Activated T-helper 2 cell treated with anti-CD3 and anti-CD28 coated beads, Interferon-gamma antibody, Interleukin-2, Interleukin-4, amounts not matched to agents 10 μg/mL and 5 μg/mL and 100 μg/mL, durations not matched to agents 14 hours and 24 hours and 36 hours (primary cell): Measurements from ENCODE around the gene BSN. TPM values are rescaled to one million over a fixed set of nuclear protein-coding genes. Genes with fewer than 3 reads are reported as not detected.

Experiments
- DNase-seq: peaks from one replicate; pipeline ENCODE4 v3.0.0; 2021; ENCODE audit warnings: low spot score
- H3K27ac Mint-ChIP-seq: one replicate; pipeline ENCODE4 v1.8.0; 2021; ENCODE audit warnings: mixed read lengths
- H3K27me3 Mint-ChIP-seq: one replicate; pipeline ENCODE4 v1.8.0; 2021; ENCODE audit warnings: low read depth, mixed read lengths
- H3K36me3 Mint-ChIP-seq: one replicate; pipeline ENCODE4 v1.8.0; 2021; ENCODE audit warnings: low read depth, mixed read lengths
- H3K4me1 Mint-ChIP-seq: one replicate; pipeline ENCODE4 v1.8.0; 2021; ENCODE audit warnings: low read depth, mixed read lengths
- H3K4me3 Mint-ChIP-seq: one replicate; pipeline ENCODE4 v1.8.0; 2021; ENCODE audit warnings: low read depth, mild to moderate bottlenecking, moderate library complexity, mixed read lengths
- H3K9me3 Mint-ChIP-seq: one replicate; pipeline ENCODE4 v1.8.0; 2021; ENCODE audit warnings: mixed read lengths
- intact Hi-C: fragments of 100-400 bp; cut with micrococcal nuclease; formaldehyde crosslinking; loops from one replicate; pipeline ENCODE4 v1.15.1; 2023
- total RNA-seq: library from RNA; stranded (reverse); gene quantifications from 2 replicates; pipeline ENCODE4 v1.2.3, GENCODE V29; 2022

Gene BSN
- 0.09 and 0.11 TPM in 2 replicates for total RNA-seq

DNA sequence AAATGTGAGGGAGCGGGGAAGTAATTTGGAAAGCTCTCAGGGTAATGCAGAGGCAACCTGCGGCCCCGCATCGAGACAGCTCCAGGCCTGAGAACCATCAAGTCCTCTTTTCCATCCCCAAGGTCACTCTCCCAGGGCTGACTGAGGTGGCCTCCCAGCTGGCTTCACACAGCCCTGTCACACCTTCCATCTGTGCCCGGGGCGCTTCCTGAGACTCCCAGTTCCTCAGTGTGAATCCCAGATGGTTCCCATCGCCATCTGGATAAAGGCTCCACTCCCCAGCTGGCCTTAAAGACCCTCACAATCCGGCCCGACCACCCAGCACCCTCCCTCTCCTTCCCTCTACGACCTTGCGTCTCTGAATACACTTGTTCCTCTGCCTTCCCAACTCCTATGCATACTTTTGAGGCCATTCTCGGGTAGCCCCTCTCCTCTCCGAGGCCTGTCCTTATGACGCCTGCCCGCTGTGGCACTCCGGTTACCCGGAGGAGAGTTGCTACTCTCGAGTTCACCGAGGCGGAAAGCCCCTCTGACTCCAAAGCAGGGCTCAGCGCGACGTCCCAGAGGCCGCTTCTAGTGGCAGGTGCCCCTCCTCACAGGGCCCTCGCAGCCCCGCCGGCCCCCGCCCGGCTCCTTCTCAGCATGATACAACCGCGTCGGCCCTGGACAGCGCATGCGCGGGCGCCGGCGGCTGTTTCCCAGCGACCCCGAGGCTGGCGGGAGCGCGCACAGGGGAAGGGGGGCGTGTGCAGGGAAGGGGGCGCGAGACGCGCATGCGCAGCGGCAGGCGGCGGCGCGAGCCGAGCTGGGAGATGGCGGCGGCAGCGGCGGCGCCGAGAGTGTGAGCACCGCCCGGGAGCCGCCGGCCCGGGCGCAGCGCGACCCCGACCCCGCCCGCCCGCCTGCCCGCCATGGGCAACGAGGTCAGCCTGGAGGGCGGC, at the start of gene BSN:
TSS of gene BSN (plus strand) at position 786 of the 941 bp plus-strand sequence. CDS start at position 912, 126 bp downstream.
- H3K27me3 Mint-ChIP-seq, result peaks cover 50% of the 10 kb centered on the region
- intact Hi-C loops, result loop anchor here (2.0 kb wide), 1 partner anchor 13 kb away; no protein-coding TSS in a partner anchor

GRCh38 chr3:49506906-49507305, 47.4 kb upstream of the BSN start:
- intact Hi-C loops, result no loop called here
- H3K4me3 Mint-ChIP-seq, result no peak overlapping the region
- H3K27me3 Mint-ChIP-seq, result no peaks in the 10 kb centered on the region
- no peak for DNase-seq
- H3K9me3 Mint-ChIP-seq, result no peaks in the 10 kb centered on the region
- no peak overlapping the region for H3K27ac Mint-ChIP-seq
- peaks cover 32% of the 10 kb centered on the region for H3K36me3 Mint-ChIP-seq
- peaks cover 7% of the 10 kb centered on the region for H3K4me1 Mint-ChIP-seq

More for the DNA sequence above, at the start of gene BSN:
- peak within 1 kb of the TSS; percentile 36 for H3K27ac Mint-ChIP-seq
- H3K9me3 Mint-ChIP-seq, result no peaks in the 10 kb centered on the region
- DNase-seq, result peak; percentile 81
- no peaks in the 10 kb centered on the region for H3K36me3 Mint-ChIP-seq
- H3K4me1 Mint-ChIP-seq, result peaks cover 15% of the 10 kb centered on the region
- peak within 1 kb of the TSS; percentile 87 for H3K4me3 Mint-ChIP-seq

DNA sequence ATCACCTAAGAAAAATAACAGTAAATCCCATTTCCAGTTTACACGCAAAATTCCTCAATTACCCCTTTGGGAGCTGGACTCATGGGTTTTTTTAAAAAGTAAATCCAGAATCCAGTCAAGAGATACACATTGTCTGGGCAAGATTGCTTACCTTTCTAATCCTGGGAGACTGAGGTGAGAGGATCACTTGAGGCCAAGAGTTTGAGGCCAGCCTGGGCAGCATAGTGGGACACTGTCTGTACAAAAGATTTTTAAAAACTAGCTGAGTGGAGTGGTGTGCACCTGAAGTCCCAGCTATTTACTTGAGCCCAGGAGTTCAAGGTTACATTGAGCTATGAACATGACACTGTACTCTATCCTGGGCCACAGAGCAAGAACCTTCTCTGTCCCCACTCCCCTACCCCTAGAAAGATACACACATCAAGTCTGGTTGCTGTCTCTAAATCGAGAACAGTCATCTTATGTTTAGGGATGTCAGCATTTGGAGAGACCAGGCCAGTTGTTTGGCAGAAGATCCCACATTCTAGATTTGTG, 45.2 kb upstream of the BSN start:
- Mint-ChIP-seq H3K27ac (no peak overlapping the region), H3K27me3 (no peaks in the 10 kb centered on the region), H3K4me3 (no peak overlapping the region), H3K36me3 (peaks cover 33% of the 10 kb centered on the region), H3K9me3 (no peaks in the 10 kb centered on the region), H3K4me1 (no peaks in the 10 kb centered on the region)
- no peak for DNase-seq
- intact Hi-C loops, result no loop called here

DNA sequence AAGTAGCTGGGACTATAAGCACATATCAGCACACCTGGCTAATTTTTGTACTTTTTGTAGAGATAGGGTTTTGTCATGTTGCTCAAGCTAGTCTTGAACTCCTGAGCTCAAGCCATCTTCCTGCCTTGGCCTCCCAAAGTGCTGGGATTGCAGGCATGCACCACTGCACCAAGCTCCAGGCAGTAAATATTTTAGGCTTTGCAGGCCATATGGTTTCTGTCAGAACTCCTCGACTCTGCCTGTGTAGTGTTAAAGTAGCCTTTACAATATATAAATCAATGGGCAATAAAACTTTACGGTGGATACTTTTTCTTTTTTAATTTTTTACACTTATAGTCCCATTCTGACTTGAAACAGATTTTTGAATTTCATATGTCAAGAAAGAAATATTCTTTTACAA, 42.6 kb upstream of the BSN start:
- intact Hi-C loops, result no loop called here
- peaks cover 44% of the 10 kb centered on the region for H3K36me3 Mint-ChIP-seq
- no peak for DNase-seq
- H3K27me3 Mint-ChIP-seq, result no peaks in the 10 kb centered on the region
- H3K4me3 Mint-ChIP-seq, result no peak overlapping the region
- H3K27ac Mint-ChIP-seq, result no peak overlapping the region
- no peaks in the 10 kb centered on the region for H3K9me3 Mint-ChIP-seq
- H3K4me1 Mint-ChIP-seq, result no peaks in the 10 kb centered on the region

DNA sequence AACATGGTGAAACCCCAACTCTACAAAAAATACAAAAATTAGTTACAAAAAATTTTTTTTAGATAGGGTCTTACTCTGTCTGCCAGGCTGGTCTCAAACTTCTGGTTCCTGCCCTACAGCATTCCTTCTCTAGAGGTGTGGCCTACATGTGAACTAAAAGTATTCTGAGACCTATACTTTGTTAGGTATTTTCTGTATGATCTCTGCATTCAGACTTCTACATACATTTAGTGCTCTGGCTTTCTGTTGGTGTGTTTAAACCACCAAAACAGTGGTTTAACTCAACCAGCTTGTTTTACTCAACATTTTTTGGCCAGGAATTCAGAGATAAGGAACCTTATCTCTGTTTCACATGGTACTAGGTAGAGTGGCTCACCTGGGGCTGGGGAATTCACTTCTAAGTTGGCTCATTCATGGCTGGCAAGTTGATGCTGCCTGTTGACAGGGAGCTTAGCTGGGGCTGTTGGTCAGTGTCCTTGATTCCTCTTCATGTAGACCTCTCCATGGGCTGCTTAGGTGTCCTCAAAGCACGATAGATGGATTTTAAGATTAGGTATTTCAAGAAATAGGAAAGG, 41.4 kb upstream of the BSN start:
- H3K9me3 Mint-ChIP-seq, result no peaks in the 10 kb centered on the region
- DNase-seq, result no peak
- no peak overlapping the region for H3K4me3 Mint-ChIP-seq
- no peaks in the 10 kb centered on the region for H3K27me3 Mint-ChIP-seq
- intact Hi-C loops, result no loop called here
- H3K4me1 Mint-ChIP-seq, result no peaks in the 10 kb centered on the region
- peaks cover 52% of the 10 kb centered on the region for H3K36me3 Mint-ChIP-seq
- no peak overlapping the region for H3K27ac Mint-ChIP-seq

GRCh38 chr3:49513494-49514124, 40.7 kb upstream of the BSN start:
- Mint-ChIP-seq H3K9me3 (no peaks in the 10 kb centered on the region), H3K4me3 (no peak overlapping the region), H3K4me1 (no peaks in the 10 kb centered on the region), H3K27me3 (no peaks in the 10 kb centered on the region), H3K27ac (no peak overlapping the region), H3K36me3 (peaks cover 52% of the 10 kb centered on the region)
- intact Hi-C loops, result no loop called here
- DNase-seq, result no peak

DNA sequence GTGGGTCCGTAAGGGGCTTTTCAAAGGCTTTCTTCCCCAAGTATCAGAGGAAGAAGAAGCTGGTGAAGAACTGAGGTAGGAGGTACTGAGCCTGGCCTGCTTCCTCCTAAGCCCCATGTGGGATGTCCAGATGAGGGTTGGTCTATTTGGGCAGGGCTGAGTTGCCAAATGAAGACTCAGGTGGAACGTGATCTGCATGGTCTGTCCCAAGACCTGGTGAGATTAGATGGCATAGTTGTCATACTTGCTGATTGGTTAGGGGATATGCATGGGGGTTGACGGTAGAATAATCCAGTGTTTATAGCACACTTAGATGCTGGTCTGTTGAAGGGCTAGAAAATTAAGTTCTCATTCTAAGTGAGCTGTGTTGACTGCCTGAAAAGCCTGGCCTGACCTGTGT, 36.3 kb upstream of the BSN start:
- no peak overlapping the region for H3K27ac Mint-ChIP-seq
- intact Hi-C loops, result no loop called here
- peaks cover 29% of the 10 kb centered on the region for H3K36me3 Mint-ChIP-seq
- DNase-seq, result no peak
- H3K9me3 Mint-ChIP-seq, result no peaks in the 10 kb centered on the region
- no peaks in the 10 kb centered on the region for H3K27me3 Mint-ChIP-seq
- no peak overlapping the region for H3K4me3 Mint-ChIP-seq
- peaks cover 7% of the 10 kb centered on the region for H3K4me1 Mint-ChIP-seq

GRCh38 chr3:49518441-49518840, 35.8 kb upstream of the BSN start:
- Mint-ChIP-seq H3K9me3 (no peaks in the 10 kb centered on the region), H3K27ac (no peak overlapping the region), H3K27me3 (no peaks in the 10 kb centered on the region), H3K4me3 (no peak overlapping the region), H3K36me3 (peaks cover 24% of the 10 kb centered on the region), H3K4me1 (peaks cover 7% of the 10 kb centered on the region)
- intact Hi-C loops, result no loop called here
- DNase-seq, result no peak

- no peak overlapping the region for H3K27ac Mint-ChIP-seq
- H3K36me3 Mint-ChIP-seq, result peaks cover 17% of the 10 kb centered on the region
- H3K9me3 Mint-ChIP-seq, result no peaks in the 10 kb centered on the region
- peaks cover 7% of the 10 kb centered on the region for H3K4me1 Mint-ChIP-seq
- intact Hi-C loops, result no loop called here
- DNase-seq, result no peak
- no peak overlapping the region for H3K4me3 Mint-ChIP-seq
- H3K27me3 Mint-ChIP-seq, result no peaks in the 10 kb centered on the region
These were observed 35.0 kb upstream of the BSN start for GRCh38 chr3:49519296-49519695.

GRCh38 chr3:49519916-49520385, 34.3 kb upstream of the BSN start:
- intact Hi-C loops, result no loop called here
- no peak for DNase-seq
- no peaks in the 10 kb centered on the region for H3K27me3 Mint-ChIP-seq
- no peaks in the 10 kb centered on the region for H3K9me3 Mint-ChIP-seq
- H3K27ac Mint-ChIP-seq, result no peak overlapping the region
- peaks cover 17% of the 10 kb centered on the region for H3K36me3 Mint-ChIP-seq
- no peak overlapping the region for H3K4me3 Mint-ChIP-seq
- H3K4me1 Mint-ChIP-seq, result peaks cover 7% of the 10 kb centered on the region

- Mint-ChIP-seq H3K27ac (no peak overlapping the region), H3K4me1 (peaks cover 7% of the 10 kb centered on the region), H3K36me3 (peaks cover 9% of the 10 kb centered on the region), H3K9me3 (no peaks in the 10 kb centered on the region), H3K4me3 (no peak overlapping the region), H3K27me3 (no peaks in the 10 kb centered on the region)
- intact Hi-C loops, result no loop called here
- DNase-seq, result no peak
These were observed 30.2 kb upstream of the BSN start for GRCh38 chr3:49523756-49524747.

- H3K9me3 Mint-ChIP-seq, result no peaks in the 10 kb centered on the region
- no peak overlapping the region for H3K4me3 Mint-ChIP-seq
- peaks cover 39% of the 10 kb centered on the region for H3K36me3 Mint-ChIP-seq
- H3K4me1 Mint-ChIP-seq, result peaks cover 18% of the 10 kb centered on the region
- H3K27ac Mint-ChIP-seq, result peak overlapping the region; percentile 55
- no peaks in the 10 kb centered on the region for H3K27me3 Mint-ChIP-seq
- no peak for DNase-seq
- intact Hi-C loops, result loop anchor here (2.0 kb wide), 1 partner anchor 59 kb away; the partner anchor contains the start of gene DAG1
These were observed 24.7 kb upstream of the BSN start for GRCh38 chr3:49529567-49529966.
